ENCODE measurements around the gene ANKRD55. TPM values are rescaled to one million over a fixed set of nuclear protein-coding genes. Genes with fewer than 3 reads are reported as not detected.
"Not testable (repeated sequence)": the region's sequence is repeated elsewhere in the genome, so short reads cannot be mapped to it uniquely, and the experiment has no call there.

ANKRD55 gene
- total RNA-seq, 4 donors from 2014 or later = 0.95 TPM; not detected in 3

GRCh38 chr5:56215019-56215830 lies 17.9 kb downstream of the ANKRD55 start:
- H3K36me3 ChIP-seq = no peaks in the 10 kb centered on the region
- TF ChIP-seq POLR2AphosphoS5 (IDR thresholded peaks at IDR 0.05) = no peak
- no peak for TF ChIP-seq POLR2A (IDR thresholded peaks at IDR 0.05)
- TF ChIP-seq CTCF (IDR thresholded peaks at IDR 0.05) = no peak
- TF ChIP-seq EP300 (IDR thresholded peaks at IDR 0.05; ENCODE audit: low read depth) = no peak
- H3K4me3 ChIP-seq = no peak overlapping the region
- in situ Hi-C loops (cut with MboI; ENCODE audit: low pct_ligation_motif_present in 1 of 4, low pct_unique_long_range_greater_than_20kb in 1 of 4, low sequenced_read_pairs in 3 of 4) (no loop called here), intact Hi-C loops (cut with DNase I; ENCODE audit: low total_unique reads) (no loop called here)
- H3K27me3 ChIP-seq = no peaks in the 10 kb centered on the region
- 83 to 89% methylated on average over 4 to 7 of the region's 7 CpGs for WGBS, 2 donors (ENCODE audit: low coverage in 1 of 2)
- no peak for DNase-seq
- H3K27ac ChIP-seq = no peak overlapping the region
- H3K4me1 ChIP-seq = no peaks in the 10 kb centered on the region
- H3K9me3 ChIP-seq = peaks cover 0 to 5% of the 10 kb centered on the region in 2 donors

- in situ Hi-C loops (cut with MboI; ENCODE audit: low pct_ligation_motif_present in 1 of 4, low pct_unique_long_range_greater_than_20kb in 1 of 4, low sequenced_read_pairs in 3 of 4); H3K27ac ChIP-seq; H3K36me3 ChIP-seq; DNase-seq; H3K4me1 ChIP-seq; intact Hi-C loops (cut with DNase I; ENCODE audit: low total_unique reads); H3K27me3 ChIP-seq; H3K4me3 ChIP-seq; H3K9me3 ChIP-seq: not testable (repeated sequence)
- WGBS, 2 donors (ENCODE audit: low coverage in 1 of 2) = 74 to 77% methylated on average over 3 to 4 of the region's 4 CpGs
Measured at GRCh38 chr5:56213886-56214535, 19.1 kb downstream of the ANKRD55 start.

- Histone ChIP-seq H3K9me3 (peaks cover 0 to 5% of the 10 kb centered on the region in 2 donors), H3K27ac (no peak overlapping the region), H3K36me3 (no peaks in the 10 kb centered on the region), H3K4me1 (no peaks in the 10 kb centered on the region), H3K27me3 (no peaks in the 10 kb centered on the region), H3K4me3 (no peak overlapping the region)
- TF ChIP-seq POLR2A (IDR thresholded peaks at IDR 0.05) (no peak), POLR2AphosphoS5 (IDR thresholded peaks at IDR 0.05) (no peak), EP300 (IDR thresholded peaks at IDR 0.05; ENCODE audit: low read depth) (no peak), CTCF (IDR thresholded peaks at IDR 0.05) (no peak)
- intact Hi-C loops (cut with DNase I; ENCODE audit: low total_unique reads) (no loop called here), in situ Hi-C loops (cut with MboI; ENCODE audit: low pct_ligation_motif_present in 1 of 4, low pct_unique_long_range_greater_than_20kb in 1 of 4, low sequenced_read_pairs in 3 of 4) (no loop called here)
- no peak for DNase-seq
- 70 to 83% methylated on average over 3 to 4 of the region's 4 CpGs for WGBS, 2 donors (ENCODE audit: low coverage in 1 of 2)
Measured at GRCh38 chr5:56212130-56212879, 20.8 kb downstream of the ANKRD55 start.

GRCh38 chr5:56211298-56211865 lies 21.7 kb downstream of the ANKRD55 start:
- in situ Hi-C loops (cut with MboI; ENCODE audit: low pct_ligation_motif_present in 1 of 4, low pct_unique_long_range_greater_than_20kb in 1 of 4, low sequenced_read_pairs in 3 of 4) (no loop called here), intact Hi-C loops (cut with DNase I; ENCODE audit: low total_unique reads) (no loop called here)
- no peak for TF ChIP-seq EP300 (IDR thresholded peaks at IDR 0.05; ENCODE audit: low read depth)
- TF ChIP-seq POLR2A (IDR thresholded peaks at IDR 0.05) = no peak
- TF ChIP-seq POLR2AphosphoS5 (IDR thresholded peaks at IDR 0.05) = peak in 1 of 3 donors; percentile 13
- TF ChIP-seq CTCF (IDR thresholded peaks at IDR 0.05) = no peak
- H3K27ac ChIP-seq = no peak overlapping the region
- no peaks in the 10 kb centered on the region for H3K27me3 ChIP-seq
- H3K4me3 ChIP-seq = no peak overlapping the region
- WGBS, 2 donors (ENCODE audit: low coverage in 1 of 2) = 64% methylated on average over 2 of the region's 2 CpGs; no CpG with 5 or more reads in 1 of the 2 donors
- no peaks in the 10 kb centered on the region for H3K9me3 ChIP-seq
- H3K4me1 ChIP-seq = no peaks in the 10 kb centered on the region
- no peaks in the 10 kb centered on the region for H3K36me3 ChIP-seq
- DNase-seq = no peak

Measured in transverse colon (tissue), 4 donors.